ENCODE results near the gene GAS7.

DNA sequence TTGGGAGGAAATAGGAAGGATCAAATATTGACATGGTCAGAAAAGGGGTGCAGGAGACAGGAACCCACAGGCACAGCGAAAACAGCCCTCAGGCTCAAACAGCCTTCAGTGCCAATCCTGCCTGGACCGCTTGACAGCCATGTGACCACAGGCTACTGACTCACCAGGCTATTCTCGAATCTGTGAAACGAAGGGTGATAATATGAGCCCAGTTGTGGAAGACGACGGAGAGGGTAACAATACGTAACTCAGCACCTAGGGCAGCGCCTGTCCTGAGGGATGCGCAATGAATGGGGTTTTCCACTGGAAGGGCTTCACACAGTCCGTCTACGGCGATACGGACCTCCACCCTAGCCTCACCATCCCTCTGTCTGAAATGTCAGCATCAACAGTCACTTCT lies 176.0 kb downstream of the GAS7 start:
- TF ChIP-seq, protein P1, sequence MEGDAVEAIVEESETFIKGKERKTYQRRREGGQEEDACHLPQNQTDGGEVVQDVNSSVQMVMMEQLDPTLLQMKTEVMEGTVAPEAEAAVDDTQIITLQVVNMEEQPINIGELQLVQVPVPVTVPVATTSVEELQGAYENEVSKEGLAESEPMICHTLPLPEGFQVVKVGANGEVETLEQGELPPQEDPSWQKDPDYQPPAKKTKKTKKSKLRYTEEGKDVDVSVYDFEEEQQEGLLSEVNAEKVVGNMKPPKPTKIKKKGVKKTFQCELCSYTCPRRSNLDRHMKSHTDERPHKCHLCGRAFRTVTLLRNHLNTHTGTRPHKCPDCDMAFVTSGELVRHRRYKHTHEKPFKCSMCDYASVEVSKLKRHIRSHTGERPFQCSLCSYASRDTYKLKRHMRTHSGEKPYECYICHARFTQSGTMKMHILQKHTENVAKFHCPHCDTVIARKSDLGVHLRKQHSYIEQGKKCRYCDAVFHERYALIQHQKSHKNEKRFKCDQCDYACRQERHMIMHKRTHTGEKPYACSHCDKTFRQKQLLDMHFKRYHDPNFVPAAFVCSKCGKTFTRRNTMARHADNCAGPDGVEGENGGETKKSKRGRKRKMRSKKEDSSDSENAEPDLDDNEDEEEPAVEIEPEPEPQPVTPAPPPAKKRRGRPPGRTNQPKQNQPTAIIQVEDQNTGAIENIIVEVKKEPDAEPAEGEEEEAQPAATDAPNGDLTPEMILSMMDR (IDR thresholded peaks at IDR 0.05 in 2 of 3, conservative IDR thresholded peaks at IDR 0.05 in 1 of 3; ENCODE audit: control insufficient read depth in 2 of 3, extremely low read depth in 1 of 3, insufficient read depth in 1 of 3, low read depth in 3 of 3, low read length in 3 of 3) = no peak
- TF ChIP-seq POU2F2 (IDR thresholded peaks at IDR 0.05; ENCODE audit: borderline replicate concordance, low read depth, low read length) = no peak
- no peak for TF ChIP-seq SKIL (IDR thresholded peaks at IDR 0.05; ENCODE audit: low read depth, poor library complexity, severe bottlenecking)
- no peak for TF ChIP-seq MXI1 (IDR thresholded peaks at IDR 0.05; ENCODE audit: low read depth, low read length)
- TF ChIP-seq E2F8 (IDR thresholded peaks at IDR 0.05; ENCODE audit: low read depth, partially characterized antibody) = no peak
- TF ChIP-seq, protein P2, sequence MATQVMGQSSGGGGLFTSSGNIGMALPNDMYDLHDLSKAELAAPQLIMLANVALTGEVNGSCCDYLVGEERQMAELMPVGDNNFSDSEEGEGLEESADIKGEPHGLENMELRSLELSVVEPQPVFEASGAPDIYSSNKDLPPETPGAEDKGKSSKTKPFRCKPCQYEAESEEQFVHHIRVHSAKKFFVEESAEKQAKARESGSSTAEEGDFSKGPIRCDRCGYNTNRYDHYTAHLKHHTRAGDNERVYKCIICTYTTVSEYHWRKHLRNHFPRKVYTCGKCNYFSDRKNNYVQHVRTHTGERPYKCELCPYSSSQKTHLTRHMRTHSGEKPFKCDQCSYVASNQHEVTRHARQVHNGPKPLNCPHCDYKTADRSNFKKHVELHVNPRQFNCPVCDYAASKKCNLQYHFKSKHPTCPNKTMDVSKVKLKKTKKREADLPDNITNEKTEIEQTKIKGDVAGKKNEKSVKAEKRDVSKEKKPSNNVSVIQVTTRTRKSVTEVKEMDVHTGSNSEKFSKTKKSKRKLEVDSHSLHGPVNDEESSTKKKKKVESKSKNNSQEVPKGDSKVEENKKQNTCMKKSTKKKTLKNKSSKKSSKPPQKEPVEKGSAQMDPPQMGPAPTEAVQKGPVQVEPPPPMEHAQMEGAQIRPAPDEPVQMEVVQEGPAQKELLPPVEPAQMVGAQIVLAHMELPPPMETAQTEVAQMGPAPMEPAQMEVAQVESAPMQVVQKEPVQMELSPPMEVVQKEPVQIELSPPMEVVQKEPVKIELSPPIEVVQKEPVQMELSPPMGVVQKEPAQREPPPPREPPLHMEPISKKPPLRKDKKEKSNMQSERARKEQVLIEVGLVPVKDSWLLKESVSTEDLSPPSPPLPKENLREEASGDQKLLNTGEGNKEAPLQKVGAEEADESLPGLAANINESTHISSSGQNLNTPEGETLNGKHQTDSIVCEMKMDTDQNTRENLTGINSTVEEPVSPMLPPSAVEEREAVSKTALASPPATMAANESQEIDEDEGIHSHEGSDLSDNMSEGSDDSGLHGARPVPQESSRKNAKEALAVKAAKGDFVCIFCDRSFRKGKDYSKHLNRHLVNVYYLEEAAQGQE (IDR thresholded peaks at IDR 0.05; ENCODE audit: low read depth, low read length) = no peak; the same call in 1 of the 2 replicates
- no peak for TF ChIP-seq SP1 (IDR thresholded peaks at IDR 0.05; ENCODE audit: low read depth, low read length)
- TF ChIP-seq, protein P3, sequence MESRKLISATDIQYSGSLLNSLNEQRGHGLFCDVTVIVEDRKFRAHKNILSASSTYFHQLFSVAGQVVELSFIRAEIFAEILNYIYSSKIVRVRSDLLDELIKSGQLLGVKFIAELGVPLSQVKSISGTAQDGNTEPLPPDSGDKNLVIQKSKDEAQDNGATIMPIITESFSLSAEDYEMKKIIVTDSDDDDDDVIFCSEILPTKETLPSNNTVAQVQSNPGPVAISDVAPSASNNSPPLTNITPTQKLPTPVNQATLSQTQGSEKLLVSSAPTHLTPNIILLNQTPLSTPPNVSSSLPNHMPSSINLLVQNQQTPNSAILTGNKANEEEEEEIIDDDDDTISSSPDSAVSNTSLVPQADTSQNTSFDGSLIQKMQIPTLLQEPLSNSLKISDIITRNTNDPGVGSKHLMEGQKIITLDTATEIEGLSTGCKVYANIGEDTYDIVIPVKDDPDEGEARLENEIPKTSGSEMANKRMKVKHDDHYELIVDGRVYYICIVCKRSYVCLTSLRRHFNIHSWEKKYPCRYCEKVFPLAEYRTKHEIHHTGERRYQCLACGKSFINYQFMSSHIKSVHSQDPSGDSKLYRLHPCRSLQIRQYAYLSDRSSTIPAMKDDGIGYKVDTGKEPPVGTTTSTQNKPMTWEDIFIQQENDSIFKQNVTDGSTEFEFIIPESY (IDR thresholded peaks at IDR 0.05) = no peak
- no peak for TF ChIP-seq CREB1 (IDR thresholded peaks at IDR 0.05; ENCODE audit: low read depth)
- no peak for TF ChIP-seq JUND (IDR thresholded peaks at IDR 0.05; ENCODE audit: low read depth, low read length)
- no peak for TF ChIP-seq MTA2 (IDR thresholded peaks at IDR 0.05; ENCODE audit: low read depth)
- TF ChIP-seq YY1 (IDR thresholded peaks at IDR 0.05; ENCODE audit: low read depth, low read length) = no peak
